Gastrocnemius medialis (tissue), 4 donors: ENCODE measurements around the gene MYRIP. TPM values are rescaled to one million over a fixed set of nuclear protein-coding genes. Genes with fewer than 3 reads are reported as not detected.

Source experiments
- ATAC-seq, 2 donors: fragments of 150-250 bp; one replicate each; pipeline ENCODE4 v1.9.1; 2016
- DNase-seq, 2 donors: peaks; one replicate each; pipeline ENCODE4 v3.0.0-alpha.2; 2019
- H3K27ac ChIP-seq, 4 donors: fragments of 200-600 bp; sonication (generic); 1 replicate in 1 of 4; 2 replicates in 3 of 4; pipeline ENCODE4 v1.5.1; 2016 to 2018; ENCODE audit warnings: mild to moderate bottlenecking in 2 of 4, moderate library complexity in 1 of 4
- H3K27me3 ChIP-seq, 3 donors: fragments of 200-600 bp; sonication (generic) in 2 of 3; 1 replicate in 1 of 3; 2 replicates in 2 of 3; pipeline versions ENCODE4 v1.5.1 to v1.6.0; 2016 to 2019; ENCODE audit warnings: mild to moderate bottlenecking in 1 of 3, moderate library complexity in 1 of 3
- H3K36me3 ChIP-seq, 2 donors: fragments of 200-600 bp; sonication (generic) in 1 of 2; one replicate each; pipeline ENCODE4 v1.5.1; 2017 to 2018
- H3K4me1 ChIP-seq, 2 donors: fragments of 200-600 bp; sonication (generic) in 1 of 2; one replicate each; pipeline ENCODE4 v1.5.1; 2016 to 2017; ENCODE audit warnings: mild to moderate bottlenecking in 2 of 2
- H3K4me3 ChIP-seq, 4 donors: fragments of 200-600 bp; sonication (generic) in 3 of 4; 1 replicate in 1 of 4; 2 replicates in 3 of 4; pipeline ENCODE4 v1.5.1; 2016 to 2019; ENCODE audit warnings: mild to moderate bottlenecking in 2 of 4
- H3K9me3 ChIP-seq, 3 donors: fragments of 200-600 bp; sonication (generic) in 2 of 3; 1 replicate in 1 of 3; 2 replicates in 2 of 3; pipeline ENCODE4 v1.5.1; 2016 to 2019
- CTCF ChIP-seq, 5 experiments: fragments of 450-650 bp in 3 of 5; fragments of 200-600 bp in 2 of 5; sonication (generic) in 2 of 5; IDR thresholded peaks in 4 of 5; conservative IDR thresholded peaks in 1 of 5; 1 replicate in 4 of 5; 2 replicates in 1 of 5; pipeline ENCODE4 v1.5.1; 2016 to 2019; ENCODE audit warnings: antibody characterized with exemption in 5 of 5, mild to moderate bottlenecking in 3 of 5, moderate library complexity in 3 of 5
- POLR2A ChIP-seq, 2 donors: fragments of 450-650 bp; IDR thresholded peaks; one replicate each; pipeline ENCODE4 v1.6.1; 2017; ENCODE audit warnings: antibody characterized with exemption in 2 of 2, mild to moderate bottlenecking in 2 of 2, moderate library complexity in 2 of 2
- in situ Hi-C, 4 donors: fragments of 200-750 bp; cut with MboI; loops; one replicate each; pipeline versions ENCODE4 v1.15.0 to v1.8.0; 2017; ENCODE audit warnings: low sequenced_read_pairs in 4 of 4
- intact Hi-C: fragments of 100-400 bp; cut with DNase I; formaldehyde crosslinking; loops from one replicate; pipeline ENCODE4 v1.15.1; 2023; ENCODE audit warnings: low total_unique reads
- total RNA-seq, 4 donors: library from RNA; depleted of rRNA; stranded (reverse); fragments of >200 nt; gene quantifications; one replicate each; pipeline versions ENCODE4 v1.1.0 to v1.2.3, GENCODE V29; 2016

Gene MYRIP
- total RNA-seq, 4 donors from 2014 or later: 0.66 to 1.9 (median 1.5) TPM

GRCh38 chr3:39803956-39804355 is 5.5 kb upstream of the MYRIP start:
- in situ Hi-C loops (no loop called here), intact Hi-C loops (loop anchor here (5.0 kb wide), 1 partner anchor 363 kb away; no protein-coding TSS in a partner anchor)
- H3K9me3 ChIP-seq: no peaks in the 10 kb centered on the region
- ATAC-seq (no peak), DNase-seq (no peak)
- H3K36me3 ChIP-seq: no peaks in the 10 kb centered on the region
- no peak overlapping the region for H3K4me3 ChIP-seq
- H3K27ac ChIP-seq: no peak overlapping the region
- TF ChIP-seq POLR2A (IDR thresholded peaks at IDR 0.05): no peak
- H3K4me1 ChIP-seq: no peaks in the 10 kb centered on the region
- H3K27me3 ChIP-seq: peaks cover 0 to 10% (median 0%) of the 10 kb centered on the region in 3 donors

GRCh38 chr3:39804951-39805350 is 4.5 kb upstream of the MYRIP start:
- in situ Hi-C loops: no loop called here
- no peak for DNase-seq

GRCh38 chr3:39805650-39806049 is 3.8 kb upstream of the MYRIP start:
- no peaks in the 10 kb centered on the region for H3K9me3 ChIP-seq
- TF ChIP-seq CTCF (IDR thresholded peaks at IDR 0.05 in 4 of 5, conservative IDR thresholded peaks at IDR 0.05 in 1 of 5): no peak
- no peak for TF ChIP-seq POLR2A (IDR thresholded peaks at IDR 0.05)
- in situ Hi-C loops: no loop called here
- DNase-seq (no peak), ATAC-seq (no peak)
- H3K27ac ChIP-seq: no peak overlapping the region
- intact Hi-C loops: no loop called here
- peaks cover 9 to 18% (median 9%) of the 10 kb centered on the region in 3 donors for H3K27me3 ChIP-seq
- no peak overlapping the region for H3K4me3 ChIP-seq
- peaks cover 7% of the 10 kb centered on the region in 2 donors for H3K4me1 ChIP-seq
- no peaks in the 10 kb centered on the region for H3K36me3 ChIP-seq

More at GRCh38 chr3:39804951-39805350, 4.5 kb upstream of the MYRIP start:
- Histone ChIP-seq H3K9me3 (no peaks in the 10 kb centered on the region), H3K4me3 (no peak overlapping the region), H3K27ac (no peak overlapping the region), H3K36me3 (no peaks in the 10 kb centered on the region), H3K27me3 (peaks cover 2 to 12% (median 2%) of the 10 kb centered on the region in 3 donors), H3K4me1 (peaks cover under 1 to 3% of the 10 kb centered on the region in 2 donors)
- ATAC-seq: no peak
- no peak for TF ChIP-seq CTCF (IDR thresholded peaks at IDR 0.05 in 4 of 5, conservative IDR thresholded peaks at IDR 0.05 in 1 of 5)
- no peak for TF ChIP-seq POLR2A (IDR thresholded peaks at IDR 0.05)
- intact Hi-C loops: loop anchor here (5.0 kb wide), 1 partner anchor 362 kb away; no protein-coding TSS in a partner anchor

GRCh38 chr3:39806820-39807219 is 2.6 kb upstream of the MYRIP start:
- H3K4me3 ChIP-seq: no peak overlapping the region
- H3K36me3 ChIP-seq: no peaks in the 10 kb centered on the region
- no peaks in the 10 kb centered on the region for H3K9me3 ChIP-seq
- intact Hi-C loops (no loop called here), in situ Hi-C loops (no loop called here)
- ATAC-seq: no peak
- H3K27me3 ChIP-seq: peaks cover 15 to 29% (median 21%) of the 10 kb centered on the region in 3 donors
- DNase-seq: no peak
- H3K4me1 ChIP-seq: peaks cover 7 to 8% of the 10 kb centered on the region in 2 donors
- H3K27ac ChIP-seq: no peak overlapping the region
- TF ChIP-seq POLR2A (IDR thresholded peaks at IDR 0.05): no peak

DNA sequence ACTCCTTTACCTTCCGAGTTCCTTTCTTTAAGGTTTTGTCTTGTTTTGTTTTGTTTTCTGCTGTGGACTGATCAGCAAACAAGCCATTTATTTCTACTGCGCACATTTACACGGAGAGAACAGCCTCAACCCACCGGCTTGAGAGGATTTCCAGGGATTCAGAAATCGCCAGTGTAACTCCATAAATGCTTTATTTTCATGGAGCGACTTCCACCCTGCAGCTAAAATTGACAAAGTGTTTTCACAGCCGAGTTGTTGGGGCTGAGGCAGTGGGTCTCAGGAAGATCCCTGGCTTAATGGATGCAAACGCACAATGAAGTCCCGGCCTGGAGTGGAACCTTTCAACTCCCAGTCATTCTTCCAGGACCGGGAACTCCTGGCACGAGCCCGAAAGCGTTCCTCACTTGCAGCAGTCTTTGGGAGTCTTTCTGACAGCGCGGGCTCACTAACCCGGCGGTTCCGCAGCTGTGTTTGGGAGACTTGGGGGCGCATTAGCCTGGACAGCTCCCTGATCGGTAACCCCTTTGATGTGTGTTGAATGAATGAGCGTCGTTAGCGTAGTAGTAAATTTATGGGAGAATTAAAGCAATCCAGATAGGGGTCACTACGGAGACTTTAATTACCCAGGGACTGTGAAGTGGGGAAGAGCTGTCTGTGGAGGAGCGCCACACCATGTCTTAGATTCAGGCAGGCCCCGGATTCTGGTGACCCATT is 785 bp upstream of the MYRIP start:
- H3K4me1 ChIP-seq: peaks cover 7 to 8% of the 10 kb centered on the region in 2 donors
- TF ChIP-seq POLR2A (IDR thresholded peaks at IDR 0.05) (no peak), CTCF (IDR thresholded peaks at IDR 0.05 in 4 of 5, conservative IDR thresholded peaks at IDR 0.05 in 1 of 5) (no peak)
- DNase-seq: no peak
- H3K4me3 ChIP-seq: peak overlapping the region; percentile 49 to 54 (median 50)
- H3K9me3 ChIP-seq: no peaks in the 10 kb centered on the region
- H3K27ac ChIP-seq: peak overlapping the region in 2 of 4 donors; percentile 30 to 58
- in situ Hi-C loops: no loop called here
- H3K36me3 ChIP-seq: no peaks in the 10 kb centered on the region
- peak; percentile 35 to 40 for ATAC-seq
- peaks cover 15 to 36% (median 24%) of the 10 kb centered on the region in 3 donors for H3K27me3 ChIP-seq
- intact Hi-C loops: no loop called here
